Left lung (tissue), 10 donors: ENCODE data around the gene MICAL3. TPM values are rescaled to one million over a fixed set of nuclear protein-coding genes. Genes with fewer than 3 reads are reported as not detected.

Source experiments
- ATAC-seq: fragments of 200-7000 bp; cut with Tn5 transposase; one replicate; pipeline ENCODE4 v1.9.1; 2020; ENCODE audit warnings: moderate library complexity
- DNase-seq, 4 donors: peaks; one replicate each; pipeline ENCODE4 v3.0.0-alpha.2; 2013 to 2020
- H3K27ac ChIP-seq, 2 donors: fragments of 200-600 bp; sonication (generic) in 1 of 2; one replicate each; pipeline versions ENCODE4 v1.5.0 to v1.8.0; 2020 to 2021
- H3K27me3 ChIP-seq, 2 donors: fragments of 200-600 bp; sonication (generic) in 1 of 2; one replicate each; pipeline versions ENCODE4 v1.5.0 to v1.8.0; 2020 to 2021
- H3K36me3 ChIP-seq, 2 donors: fragments of 200-600 bp; sonication (generic) in 1 of 2; one replicate each; pipeline versions ENCODE4 v1.5.0 to v1.8.0; 2020 to 2021
- H3K4me1 ChIP-seq, 2 donors: fragments of 200-600 bp; one replicate each; pipeline ENCODE4 v1.8.0; 2021
- H3K4me3 ChIP-seq, 2 donors: fragments of 200-600 bp; sonication (generic) in 1 of 2; one replicate each; pipeline versions ENCODE4 v1.5.0 to v1.8.0; 2020 to 2021; ENCODE audit warnings: mild to moderate bottlenecking in 1 of 2
- H3K9me3 ChIP-seq, 2 donors: fragments of 200-600 bp; sonication (generic) in 1 of 2; one replicate each; pipeline versions ENCODE4 v1.5.0 to v1.8.0; 2020 to 2021
- CTCF ChIP-seq, 2 donors: fragments of 200-600 bp; sonication (generic) in 1 of 2; IDR thresholded peaks; one replicate each; pipeline versions ENCODE4 v1.5.0 to v1.8.0; 2021; ENCODE audit warnings: antibody characterized with exemption in 2 of 2
- intact Hi-C, 2 donors: fragments of 100-400 bp; cut with DNase I; formaldehyde crosslinking; loops; one replicate each; pipeline versions ENCODE4 v1.11.2 to v1.14.2; 2022
- polyA plus RNA-seq, 6 donors: library from polyadenylated mRNA; unstranded; fragments of 120-200 nt; gene quantifications; one replicate each; pipeline ENCODE4 v1.2.1, GENCODE V29; 2013; ENCODE audit not compliant: insufficient read length in 6 of 6
- total RNA-seq, 2 donors: library from RNA; stranded (reverse); fragmentation: NEBNext Ultra II Directional; extraction: Animal tissue kit (Norgen Biotek cat#: 25700); gene quantifications; one replicate each; pipeline ENCODE4 v1.2.1, GENCODE V29; 2021
- donor health status: DM: no; HTN: yes; CAD: no.
- donor health status: DM: no; HTN: no; CAD: no.

The MICAL3 gene
- total and polyA plus RNA-seq, 8 donors: 24.9 to 64.8 (median 56.2) TPM

- TF ChIP-seq CTCF (IDR thresholded peaks at IDR 0.05): no peak
- intact Hi-C loops: no loop called here
- DNase-seq: no peak
- Histone ChIP-seq H3K4me3 (no peak overlapping the region), H3K9me3 (no peaks in the 10 kb centered on the region), H3K27ac (no peak overlapping the region), H3K27me3 (no peaks in the 10 kb centered on the region), H3K36me3 (no peaks in the 10 kb centered on the region), H3K4me1 (no peaks in the 10 kb centered on the region)
- ATAC-seq: no peak
Measured at GRCh38 chr22:17929909-17930308, 94.5 kb downstream of the MICAL3 start.

DNA sequence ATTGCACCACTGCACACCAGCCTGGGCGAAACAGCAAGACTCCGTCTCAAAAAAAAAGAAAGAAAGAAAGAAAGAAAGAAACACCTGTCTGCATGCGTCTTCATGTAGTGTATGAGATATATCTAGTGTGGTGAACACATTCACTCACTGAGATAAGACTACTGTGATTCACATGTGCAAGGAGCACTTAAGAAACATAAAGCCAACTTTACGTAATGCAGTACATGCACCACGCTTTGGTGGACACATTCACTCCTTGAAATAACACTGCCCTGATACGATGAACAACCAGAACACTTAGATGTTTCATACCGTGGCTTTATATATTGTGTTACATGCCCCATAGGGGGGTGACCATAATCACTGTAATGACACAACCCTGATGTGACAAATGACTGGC, 96.0 kb downstream of the MICAL3 start:
- Histone ChIP-seq H3K27ac (no peak overlapping the region), H3K4me1 (peaks cover 0 to 4% of the 10 kb centered on the region in 2 donors), H3K9me3 (no peaks in the 10 kb centered on the region), H3K36me3 (no peaks in the 10 kb centered on the region), H3K4me3 (no peak overlapping the region), H3K27me3 (no peaks in the 10 kb centered on the region)
- DNase-seq: no peak
- no peak for TF ChIP-seq CTCF (IDR thresholded peaks at IDR 0.05)
- no peak for ATAC-seq
- intact Hi-C loops: no loop called here

- intact Hi-C loops: no loop called here
- Histone ChIP-seq H3K27ac (no peak overlapping the region), H3K27me3 (no peaks in the 10 kb centered on the region), H3K36me3 (no peaks in the 10 kb centered on the region), H3K4me1 (peaks cover 4 to 9% of the 10 kb centered on the region in 2 donors), H3K9me3 (no peaks in the 10 kb centered on the region), H3K4me3 (no peak overlapping the region)
- no peak for DNase-seq
- no peak for ATAC-seq
- TF ChIP-seq CTCF (IDR thresholded peaks at IDR 0.05): no peak
Measured at GRCh38 chr22:17927062-17927461, 97.3 kb downstream of the MICAL3 start.

DNA sequence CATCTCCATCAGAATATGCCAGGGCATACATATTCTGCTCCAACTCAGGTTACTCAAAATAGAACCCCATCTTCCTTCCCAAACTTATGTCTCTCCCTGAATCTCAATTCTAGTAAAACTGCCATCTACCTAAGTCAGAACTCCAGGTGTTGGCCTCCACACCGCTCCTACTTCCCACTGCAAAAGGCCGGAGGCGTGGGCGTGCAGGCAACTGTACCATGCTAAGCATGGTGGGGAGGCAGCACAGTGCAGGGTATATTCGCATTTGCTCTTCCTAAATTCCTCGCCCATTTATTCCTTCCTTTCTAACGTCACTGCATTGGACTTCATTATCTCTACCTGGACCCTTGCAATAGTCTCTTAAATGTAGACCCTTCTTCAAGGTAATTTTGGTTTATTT, 97.8 kb downstream of the MICAL3 start:
- DNase-seq (no peak), ATAC-seq (no peak)
- no peaks in the 10 kb centered on the region for H3K9me3 ChIP-seq
- H3K4me3 ChIP-seq: no peak overlapping the region
- H3K36me3 ChIP-seq: no peaks in the 10 kb centered on the region
- H3K4me1 ChIP-seq: peaks cover 4 to 15% of the 10 kb centered on the region in 2 donors
- intact Hi-C loops: no loop called here
- TF ChIP-seq CTCF (IDR thresholded peaks at IDR 0.05): no peak
- no peaks in the 10 kb centered on the region for H3K27me3 ChIP-seq
- no peak overlapping the region for H3K27ac ChIP-seq

DNA sequence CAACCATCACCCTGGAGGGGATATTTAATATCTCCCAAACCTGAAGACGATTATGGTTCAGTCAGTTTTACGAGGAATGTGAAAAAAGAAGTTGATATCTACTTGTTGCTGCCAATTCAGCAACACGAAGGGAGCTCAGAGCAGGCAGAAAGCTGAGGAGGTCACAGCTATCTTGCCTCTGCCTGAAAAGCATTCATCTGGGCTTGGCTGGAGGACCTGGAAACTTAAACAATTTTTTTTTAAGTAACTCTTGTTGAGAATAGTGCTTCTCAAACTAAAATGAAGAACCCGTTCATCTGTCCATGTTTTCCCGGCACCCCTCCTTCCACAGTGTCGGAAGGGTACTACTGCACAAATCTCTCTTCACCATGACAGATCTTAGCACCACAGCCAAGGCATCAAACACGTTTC, 98.9 kb downstream of the MICAL3 start:
- no peak overlapping the region for H3K4me3 ChIP-seq
- DNase-seq: peak in 1 of 4 donors; percentile 40
- peaks cover 4 to 20% of the 10 kb centered on the region in 2 donors for H3K4me1 ChIP-seq
- no peak for ATAC-seq
- TF ChIP-seq CTCF (IDR thresholded peaks at IDR 0.05): no peak
- H3K36me3 ChIP-seq: no peaks in the 10 kb centered on the region
- H3K27me3 ChIP-seq: no peaks in the 10 kb centered on the region
- H3K9me3 ChIP-seq: no peaks in the 10 kb centered on the region
- intact Hi-C loops: no loop called here
- H3K27ac ChIP-seq: no peak overlapping the region
